NCI-H446 (cell line): ENCODE measurements around the gene OR5K4.

Source experiments
- DNase-seq, 2 experiments: peaks; one replicate each; lab custom pipeline; 2025; lab: John Stamatoyannopoulos, UW

OR5K4 gene, protein sequence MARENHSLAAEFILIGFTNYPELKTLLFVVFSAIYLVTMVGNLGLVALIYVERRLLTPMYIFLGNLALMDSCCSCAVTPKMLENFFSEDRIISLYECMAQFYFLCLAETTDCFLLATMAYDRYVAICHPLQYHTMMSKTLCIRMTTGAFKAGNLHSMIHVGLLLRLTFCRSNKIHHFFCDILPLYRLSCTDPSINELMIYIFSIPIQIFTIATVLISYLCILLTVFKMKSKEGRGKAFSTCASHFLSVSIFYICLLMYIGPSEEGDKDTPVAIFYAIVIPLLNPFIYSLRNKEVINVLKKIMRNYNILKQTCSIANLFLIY

GRCh38 chr3:98353554-98353953, at the start of gene OR5K4:
OR5K4 (plus strand) TSS chr3:98353854; CDS start chr3:98353854, 0 bp downstream.
- DNase-seq, result no peak

GRCh38 chr3:98322101-98322500, 31.6 kb upstream of the OR5K4 start:
- no peak for DNase-seq

DNA sequence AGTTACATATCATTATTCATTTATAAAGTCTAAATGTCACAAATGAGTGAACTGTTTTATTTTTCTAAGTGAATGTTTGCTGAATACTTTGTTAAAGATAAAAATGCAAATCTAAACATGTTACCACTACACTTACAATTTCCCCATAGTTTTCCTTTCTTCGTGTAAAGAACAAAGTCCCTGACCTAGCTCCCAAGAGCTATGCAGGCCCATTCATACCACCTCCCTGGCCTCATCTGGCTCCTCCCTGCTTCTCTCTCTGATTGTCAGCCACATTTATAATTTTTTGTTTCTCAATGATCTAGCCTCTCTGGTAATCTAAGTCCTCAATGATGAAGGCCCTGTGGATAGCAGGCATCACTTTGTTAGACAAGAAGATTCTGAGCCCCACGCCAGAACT, 31.0 kb upstream of the OR5K4 start:
- DNase-seq, result no peak

GRCh38 chr3:98323425-98323824, 30.2 kb upstream of the OR5K4 start:
- DNase-seq, result no peak

DNA sequence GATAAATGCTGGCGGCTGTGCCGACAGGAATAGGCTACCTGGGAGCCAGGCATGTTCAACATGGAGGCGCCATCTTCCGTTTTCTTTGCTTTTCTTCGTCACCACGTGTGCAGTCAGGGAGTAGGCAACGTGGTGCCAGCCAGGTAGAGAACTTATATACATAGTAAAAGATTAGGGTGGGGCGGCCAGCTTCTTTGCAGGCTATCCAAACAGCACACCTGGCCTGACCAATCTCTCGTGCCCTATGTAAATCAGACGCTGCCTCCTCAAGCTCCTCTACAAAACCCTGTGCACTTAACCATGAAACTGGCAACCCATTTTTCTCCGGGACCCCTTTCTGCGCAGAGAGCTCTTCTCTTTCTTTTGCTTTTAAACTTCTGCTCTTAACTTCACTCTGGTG, 28.6 kb upstream of the OR5K4 start:
- no peak for DNase-seq

DNA sequence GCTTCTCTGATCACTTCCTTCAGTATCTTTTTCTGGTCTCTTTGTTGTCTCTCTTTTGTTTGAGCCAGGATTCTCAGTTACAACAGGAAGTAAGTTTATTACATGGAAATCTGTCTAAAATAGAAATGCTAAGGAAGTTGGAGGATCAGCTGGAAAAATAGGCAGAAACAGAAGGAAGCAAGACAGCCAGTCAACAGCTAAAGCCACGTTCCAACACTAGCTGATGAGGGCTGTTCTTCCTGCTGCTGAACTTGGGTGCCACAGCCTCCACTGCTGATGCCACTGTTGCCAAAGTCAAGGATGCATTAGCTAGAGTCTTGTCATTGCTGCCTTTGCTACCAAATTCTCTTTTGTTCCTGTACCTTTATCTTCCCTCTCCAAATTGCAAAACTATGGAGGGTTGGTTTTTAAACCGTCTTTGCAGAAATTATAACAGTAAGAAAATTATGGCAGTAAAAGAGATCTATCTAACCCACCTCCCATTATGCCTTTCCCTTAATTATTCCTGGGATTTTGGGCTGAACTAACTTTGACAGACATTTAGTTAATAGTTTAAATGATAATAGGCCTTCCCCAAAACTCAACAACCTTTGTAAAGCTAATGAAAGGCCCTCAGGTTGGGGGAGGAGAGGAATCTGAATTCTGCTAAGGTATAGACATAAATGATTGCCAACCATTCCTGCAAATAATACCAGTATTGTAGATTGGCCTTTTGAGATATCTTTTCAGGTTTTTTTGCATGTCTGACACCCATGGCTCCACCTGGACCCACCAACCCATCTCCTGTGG, 27.4 kb upstream of the OR5K4 start:
- no peak for DNase-seq

- DNase-seq, result no peak
These were observed 26.7 kb upstream of the OR5K4 start for GRCh38 chr3:98326945-98327344.

GRCh38 chr3:98328933-98329332, 24.7 kb upstream of the OR5K4 start:
- DNase-seq, result no peak

DNA sequence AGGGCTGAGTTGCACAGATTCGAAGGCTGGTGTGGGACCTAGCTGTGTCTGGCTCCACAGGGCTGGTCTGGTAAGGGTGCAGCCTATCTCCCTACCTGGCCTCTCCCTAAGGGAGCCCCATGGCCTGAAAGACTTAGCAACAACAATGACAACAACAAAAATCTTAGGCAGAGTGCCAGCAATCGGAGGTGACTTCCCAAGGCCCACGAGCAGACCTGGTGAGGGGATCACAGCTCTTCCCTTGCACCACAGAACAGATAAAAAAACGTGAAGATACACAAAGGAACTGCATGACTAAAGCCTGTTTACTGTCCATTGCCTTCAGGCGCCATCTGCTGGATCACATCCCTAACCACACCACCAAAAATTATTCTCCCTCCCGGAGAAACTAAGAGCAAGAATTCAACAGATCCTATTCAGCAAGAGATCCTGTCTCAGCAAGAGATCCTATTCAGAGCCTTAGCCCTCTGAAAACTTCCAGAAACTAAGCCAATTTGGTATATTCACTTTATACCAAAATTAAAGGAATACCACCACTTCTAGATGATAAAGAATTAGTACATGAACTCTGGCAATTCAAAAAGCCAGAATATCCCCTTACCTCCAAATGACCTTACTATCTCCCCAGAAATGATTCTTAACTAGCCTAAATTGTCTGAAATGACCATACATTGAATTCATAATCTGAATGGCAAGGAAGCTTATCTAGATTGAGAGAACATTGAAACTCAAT, 24.1 kb upstream of the OR5K4 start:
- DNase-seq, result peak in 1 of 2 experiments; percentile 36

GRCh38 chr3:98331329-98331728, 22.3 kb upstream of the OR5K4 start:
- no peak for DNase-seq

DNA sequence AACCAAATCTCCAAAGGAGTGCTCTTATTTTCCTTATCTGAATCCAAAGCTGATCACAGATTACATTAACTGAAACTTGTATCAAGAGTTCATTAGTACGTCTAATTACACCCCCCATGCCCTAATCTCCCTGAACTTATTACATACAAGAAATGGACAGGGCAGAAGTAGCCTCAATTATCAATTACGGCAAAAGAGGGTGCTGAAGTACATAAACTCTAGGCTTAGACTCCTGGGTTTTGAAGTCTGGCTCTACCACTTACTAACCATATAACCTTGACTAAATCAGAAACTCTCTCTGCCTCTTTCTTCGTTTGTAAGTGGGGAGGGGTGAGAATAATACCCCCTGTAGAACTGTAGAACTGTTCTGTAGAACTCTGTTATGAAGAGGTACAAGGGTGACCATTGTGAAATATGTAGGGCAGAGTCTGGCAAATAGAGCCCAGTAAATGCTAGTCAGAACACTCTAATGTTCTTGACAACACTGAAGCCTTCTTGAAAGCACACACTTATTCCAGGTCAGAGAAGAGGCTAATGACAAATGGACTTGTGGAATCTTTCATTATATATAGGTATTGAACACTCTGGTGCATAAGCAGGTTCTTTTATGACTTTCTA, 19.6 kb upstream of the OR5K4 start:
- DNase-seq, result peak in 1 of 2 experiments; percentile 38

- DNase-seq, result no peak
These were observed 14.6 kb upstream of the OR5K4 start for GRCh38 chr3:98339031-98339430.

GRCh38 chr3:98341758-98342157, 11.9 kb upstream of the OR5K4 start:
- no peak for DNase-seq

GRCh38 chr3:98343647-98344507, 9.8 kb upstream of the OR5K4 start:
- DNase-seq, result peak; percentile 64

- DNase-seq, result no peak
These were observed 3.6 kb upstream of the OR5K4 start for GRCh38 chr3:98350082-98350481.

GRCh38 chr3:98359250-98359649, 5.6 kb downstream of the OR5K4 start:
- no peak for DNase-seq

GRCh38 chr3:98359993-98360675, 6.5 kb downstream of the OR5K4 start:
- DNase-seq, result no peak

GRCh38 chr3:98360681-98361080, 7.0 kb downstream of the OR5K4 start:
- no peak for DNase-seq

DNA sequence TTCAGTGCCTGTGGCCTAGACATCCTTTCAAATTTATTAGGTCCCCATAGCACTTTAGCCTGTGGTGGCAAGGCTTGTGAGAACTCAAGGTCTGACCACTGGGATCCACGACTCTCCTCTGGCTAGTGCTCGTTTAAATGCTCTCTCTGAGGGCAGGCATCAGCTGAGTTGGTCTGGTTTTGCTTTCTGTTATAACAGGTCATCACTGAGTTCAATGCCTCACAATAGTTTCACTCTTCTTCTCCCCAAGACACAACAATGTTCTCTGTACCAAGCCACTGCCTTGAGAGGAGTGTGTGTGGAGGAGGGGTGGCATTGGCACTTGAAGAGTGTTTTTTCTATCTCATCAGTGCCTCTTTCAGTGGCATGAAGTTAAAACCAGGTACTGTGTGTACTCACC, 7.6 kb downstream of the OR5K4 start:
- no peak for DNase-seq

DNA sequence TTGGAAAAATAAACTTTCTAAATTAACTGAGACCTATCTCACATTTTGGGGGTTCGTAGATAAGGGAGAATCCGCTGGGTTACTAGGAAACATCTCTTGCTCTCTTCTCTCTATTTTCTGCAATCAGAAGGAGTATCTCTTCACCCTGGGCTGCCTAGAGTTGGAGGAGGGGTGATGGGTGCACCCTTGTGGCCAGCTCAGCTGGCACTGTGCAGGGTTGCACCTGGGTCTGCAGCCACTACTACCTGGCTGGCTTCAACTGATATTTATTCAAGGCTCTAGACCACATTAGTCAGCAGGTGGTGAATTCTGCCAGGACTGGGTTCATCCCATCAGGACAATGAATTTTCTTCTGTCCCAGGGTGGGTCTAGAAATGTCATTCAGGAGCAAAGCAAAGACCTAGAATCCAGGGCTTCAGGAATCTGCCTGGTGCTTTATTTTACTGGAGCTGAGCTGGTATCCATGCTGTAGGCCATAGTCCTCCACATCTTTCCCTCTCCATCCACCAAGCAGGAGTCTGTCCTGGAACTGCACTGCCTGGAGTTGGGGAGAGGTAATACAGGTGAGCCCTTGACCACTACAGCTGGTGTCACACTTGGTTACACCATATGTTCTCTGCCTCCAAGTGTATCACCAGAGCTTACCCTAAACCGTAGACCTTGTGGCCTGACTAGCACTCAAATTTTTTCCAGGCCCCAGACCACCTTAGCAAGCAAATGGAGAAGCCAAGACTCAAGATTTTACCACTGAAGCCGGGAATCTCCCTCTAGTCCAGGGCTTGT, 14.0 kb downstream of the OR5K4 start:
- DNase-seq, result no peak
